HG02763 (cell line): ENCODE measurements around the gene HSPA1L.

ENCODE experiments used
- ATAC-seq: cut with Tn5 transposase; IDR thresholded peaks from one replicate; pipeline ENCODE4 v1.9.1; 2021; ENCODE audit warnings: mild to moderate bottlenecking, moderate library complexity; ENCODE audit not compliant: unreplicated experiment

Gene HSPA1L

GRCh38 chr6:31784098-31784925 is 30.8 kb downstream of the HSPA1L start:
- no peak for ATAC-seq

GRCh38 chr6:31782126-31782855 is 32.8 kb downstream of the HSPA1L start:
- ATAC-seq, result no peak

GRCh38 chr6:31781244-31782125 is 33.6 kb downstream of the HSPA1L start:
- ATAC-seq, result no peak

DNA sequence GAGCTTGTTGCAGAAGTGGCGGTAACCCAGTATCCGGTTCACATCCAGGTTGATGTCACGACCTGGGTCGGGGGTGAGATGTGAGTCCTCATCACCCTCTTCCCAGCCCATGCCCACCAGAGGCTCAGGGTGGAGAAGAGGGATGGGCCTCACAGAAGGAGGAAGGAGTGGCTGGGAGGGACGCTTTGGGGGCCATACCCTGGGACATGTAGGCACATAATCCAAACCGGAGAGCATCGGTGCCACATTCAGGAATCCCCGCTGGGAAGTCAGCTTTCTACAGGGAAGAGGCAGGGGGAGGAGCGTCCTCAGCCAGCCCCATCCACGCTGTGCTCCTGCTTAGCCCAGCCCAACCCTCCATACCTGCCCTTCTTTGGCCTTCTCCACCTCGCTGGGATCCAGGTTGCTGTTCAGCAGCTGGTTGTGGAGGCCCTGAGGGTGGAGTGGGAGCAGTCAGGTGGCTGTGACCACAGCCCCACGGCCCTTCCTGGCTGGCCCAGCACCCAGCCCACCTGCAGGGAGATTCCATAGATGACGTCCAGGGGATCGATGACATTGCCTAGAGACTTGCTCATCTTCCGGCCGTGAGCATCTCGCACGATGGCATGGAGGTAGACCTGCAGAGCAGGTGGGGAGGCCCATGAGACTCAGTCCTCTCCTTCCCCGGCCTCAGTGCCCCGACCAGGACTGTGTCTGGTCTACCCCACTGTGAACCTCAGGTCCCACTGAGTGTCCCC is 34.4 kb downstream of the HSPA1L start:
- no peak for ATAC-seq

DNA sequence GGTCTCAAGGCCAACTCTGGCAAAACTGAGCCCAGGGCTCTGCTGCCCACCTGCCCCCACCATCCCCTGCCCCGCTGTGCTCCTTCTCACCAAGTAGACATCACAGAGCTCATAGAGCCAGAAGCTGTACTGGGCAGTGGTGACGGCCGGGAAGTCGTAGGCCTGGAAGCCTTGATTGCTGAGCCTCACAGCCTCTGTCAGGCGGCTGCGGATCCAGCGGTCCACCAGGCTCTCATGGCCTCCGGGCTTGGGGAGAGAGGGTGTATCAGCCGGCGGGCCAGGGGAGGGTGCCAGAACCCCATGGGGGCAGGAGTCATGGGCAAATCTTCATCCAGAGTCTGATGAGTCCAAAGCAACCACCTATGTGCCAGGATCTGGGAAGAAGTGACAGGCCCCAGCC is 35.2 kb downstream of the HSPA1L start:
- ATAC-seq, result no peak

DNA sequence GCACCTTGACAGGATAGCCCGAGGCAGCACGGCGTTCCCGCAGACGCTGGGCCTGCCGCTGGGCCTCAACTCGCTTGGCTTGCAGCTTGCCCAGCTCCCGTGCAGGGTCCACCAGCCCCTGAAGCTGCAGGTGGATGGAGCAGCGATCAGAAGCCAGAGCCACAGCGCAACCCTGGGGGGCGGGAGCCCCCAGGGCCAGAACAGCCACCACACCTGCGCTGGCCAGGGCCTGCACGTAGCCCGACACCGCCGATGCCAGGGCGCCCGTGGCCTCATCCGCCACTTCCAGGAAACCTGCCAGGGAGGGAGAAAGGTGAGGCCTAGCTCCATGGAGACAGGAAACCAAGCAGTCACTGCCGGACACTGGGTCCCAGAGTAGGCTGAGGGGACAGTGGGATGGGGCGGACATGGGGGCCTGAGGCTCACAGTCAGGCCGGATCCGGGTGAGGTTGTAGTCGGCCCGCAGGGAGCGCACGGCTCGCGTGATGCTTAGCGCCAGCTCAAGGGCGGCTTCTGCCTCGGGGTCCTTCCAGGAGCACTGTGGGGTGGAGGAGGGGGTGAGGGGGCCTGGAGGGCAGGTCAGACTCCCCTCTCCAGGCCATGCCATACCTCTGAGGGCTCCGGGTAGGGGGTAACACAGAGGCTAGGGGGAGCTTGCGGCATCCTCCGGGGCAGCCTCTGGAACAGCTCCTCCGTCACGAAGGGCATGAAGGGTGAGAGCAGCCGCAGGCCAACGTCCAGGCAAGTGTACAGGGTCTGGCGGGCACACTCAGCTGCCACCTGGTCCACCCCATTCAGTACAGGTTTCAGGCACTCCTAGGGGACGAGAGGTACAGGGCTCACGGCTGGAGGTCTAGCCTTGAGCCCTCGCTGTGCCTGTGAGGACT is 35.8 kb downstream of the HSPA1L start:
- no peak for ATAC-seq

DNA sequence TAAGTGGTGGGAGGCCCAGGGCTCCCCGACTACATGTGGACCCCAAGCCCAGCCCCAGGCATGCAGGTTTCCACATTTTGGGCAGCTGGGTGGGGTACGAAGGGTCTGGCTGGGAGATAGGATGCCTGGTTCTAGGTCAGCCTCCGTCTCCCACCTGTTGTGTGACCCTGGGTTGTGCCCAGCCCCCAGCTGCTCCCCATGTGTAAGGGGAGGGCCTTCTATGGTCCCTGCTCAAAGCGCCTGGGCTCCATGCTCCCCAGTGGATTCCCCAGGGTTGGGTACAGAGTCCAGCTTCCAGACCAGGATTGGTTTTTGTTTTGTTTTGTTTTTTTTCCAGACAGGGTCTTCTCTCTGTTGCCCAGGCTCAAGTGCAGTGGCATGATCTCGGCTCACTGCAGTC is 36.9 kb downstream of the HSPA1L start:
- no peak for ATAC-seq

DNA sequence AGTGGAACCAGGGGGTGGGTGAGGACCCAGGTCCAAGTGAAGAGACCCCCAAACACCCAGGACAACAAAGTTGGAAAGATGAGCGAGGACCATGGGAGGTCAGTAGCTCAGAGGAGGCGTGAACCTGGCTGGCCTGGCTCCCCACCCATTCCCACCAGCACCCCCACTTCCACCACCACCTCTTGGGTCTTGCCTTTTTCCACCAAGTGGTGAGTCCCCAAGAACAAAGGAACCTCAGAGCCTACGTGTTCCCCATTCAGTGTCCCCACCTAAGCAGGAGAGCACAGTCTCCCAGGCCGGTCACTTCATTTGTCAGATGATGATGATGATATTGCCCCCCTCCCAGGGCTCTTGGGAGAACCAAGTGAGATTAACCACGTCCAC is 37.4 kb downstream of the HSPA1L start:
- ATAC-seq, result no peak

GRCh38 chr6:31776989-31777666 is 38.0 kb downstream of the HSPA1L start, which contains the start of gene VWA7:
Gene VWA7 (minus strand): TSS chr6:31777328. CDS start chr6:31776779, 549 bp downstream.
- peak; percentile 66 for ATAC-seq

DNA sequence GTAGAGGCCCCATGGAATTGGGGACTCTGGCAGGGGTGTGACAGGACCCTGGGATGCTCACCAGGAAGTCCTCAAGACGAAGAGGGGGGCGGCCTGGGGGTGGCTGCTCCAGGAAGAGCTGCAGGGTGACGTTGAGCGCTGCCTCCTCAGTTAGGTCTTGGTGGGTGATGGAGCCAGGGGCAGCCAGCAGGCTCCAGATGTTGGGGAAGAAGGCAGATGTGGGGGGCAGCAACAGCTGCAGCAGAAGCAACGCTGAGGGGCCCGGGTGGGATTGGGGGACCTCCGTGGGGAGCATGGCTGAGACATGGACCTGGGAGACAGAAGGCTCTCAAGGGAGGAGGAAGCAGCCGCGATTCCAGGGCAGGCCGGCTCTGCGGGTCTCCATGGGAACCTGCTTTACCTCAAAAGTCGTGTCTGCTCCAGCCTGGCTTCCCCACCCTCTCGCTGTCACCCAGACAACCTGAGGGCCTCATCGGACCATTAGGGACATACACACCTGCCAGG is 38.5 kb downstream of the HSPA1L start:
- no peak for ATAC-seq

GRCh38 chr6:31775633-31776484 is 39.2 kb downstream of the HSPA1L start:
- no peak for ATAC-seq

DNA sequence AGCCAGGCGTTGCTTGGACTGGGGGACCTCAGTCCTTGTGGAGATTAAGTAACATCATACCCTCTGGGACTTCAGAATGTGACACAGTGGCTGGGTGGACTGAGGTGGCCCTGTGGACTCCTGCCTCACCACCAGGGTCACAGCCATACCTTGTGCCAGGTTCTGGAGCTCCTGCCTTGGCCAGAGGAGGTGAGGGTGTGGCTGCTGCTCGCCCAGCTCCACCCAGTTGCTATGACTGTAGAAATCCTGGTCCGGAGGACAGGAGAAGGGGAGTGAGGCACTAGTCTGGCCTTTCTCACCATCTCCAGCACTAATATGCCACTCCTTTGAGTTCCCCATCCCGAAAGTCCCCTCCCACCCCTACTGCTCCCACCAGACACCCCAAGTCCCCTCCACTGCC is 39.9 kb downstream of the HSPA1L start:
- no peak for ATAC-seq

DNA sequence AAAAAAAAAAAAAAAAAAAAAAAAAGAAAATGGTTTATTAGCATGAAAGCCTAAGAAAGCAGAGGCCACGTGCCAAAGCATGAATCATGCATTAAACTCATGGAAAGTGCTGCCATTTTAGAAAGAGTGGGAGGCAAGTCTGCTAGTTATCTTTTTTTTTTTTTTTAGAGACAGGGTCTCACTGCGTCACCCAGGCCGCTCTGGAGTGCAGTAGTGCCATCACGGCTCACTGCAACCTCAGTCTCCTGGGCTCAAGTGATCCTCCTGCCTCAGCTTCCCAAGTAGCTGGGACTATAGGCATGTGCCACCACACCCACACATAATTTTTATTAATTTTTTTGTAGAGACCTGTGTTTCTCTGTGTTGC is 43.1 kb downstream of the HSPA1L start:
- no peak for ATAC-seq

DNA sequence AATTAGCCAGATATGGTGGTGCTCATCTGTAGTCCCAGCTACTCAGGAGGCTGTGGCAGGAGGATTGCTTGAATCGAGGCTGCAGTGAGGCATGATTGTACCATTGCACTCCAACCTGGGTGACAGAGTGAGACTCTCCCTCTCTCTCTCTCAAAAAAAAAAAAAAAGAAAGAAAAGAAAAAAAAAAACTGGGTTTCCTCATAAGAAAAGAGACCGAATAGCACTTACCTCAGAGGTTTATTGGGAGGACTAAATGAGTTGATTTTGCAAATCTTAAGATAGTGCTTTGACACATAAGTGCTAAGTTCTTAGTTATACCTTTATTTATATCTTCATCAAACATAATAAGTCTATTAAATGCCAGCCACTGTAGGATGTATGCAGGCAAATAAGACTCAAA is 44.2 kb downstream of the HSPA1L start:
- no peak for ATAC-seq

GRCh38 chr6:31769684-31770371 is 45.3 kb downstream of the HSPA1L start:
- peak; percentile 53 for ATAC-seq

DNA sequence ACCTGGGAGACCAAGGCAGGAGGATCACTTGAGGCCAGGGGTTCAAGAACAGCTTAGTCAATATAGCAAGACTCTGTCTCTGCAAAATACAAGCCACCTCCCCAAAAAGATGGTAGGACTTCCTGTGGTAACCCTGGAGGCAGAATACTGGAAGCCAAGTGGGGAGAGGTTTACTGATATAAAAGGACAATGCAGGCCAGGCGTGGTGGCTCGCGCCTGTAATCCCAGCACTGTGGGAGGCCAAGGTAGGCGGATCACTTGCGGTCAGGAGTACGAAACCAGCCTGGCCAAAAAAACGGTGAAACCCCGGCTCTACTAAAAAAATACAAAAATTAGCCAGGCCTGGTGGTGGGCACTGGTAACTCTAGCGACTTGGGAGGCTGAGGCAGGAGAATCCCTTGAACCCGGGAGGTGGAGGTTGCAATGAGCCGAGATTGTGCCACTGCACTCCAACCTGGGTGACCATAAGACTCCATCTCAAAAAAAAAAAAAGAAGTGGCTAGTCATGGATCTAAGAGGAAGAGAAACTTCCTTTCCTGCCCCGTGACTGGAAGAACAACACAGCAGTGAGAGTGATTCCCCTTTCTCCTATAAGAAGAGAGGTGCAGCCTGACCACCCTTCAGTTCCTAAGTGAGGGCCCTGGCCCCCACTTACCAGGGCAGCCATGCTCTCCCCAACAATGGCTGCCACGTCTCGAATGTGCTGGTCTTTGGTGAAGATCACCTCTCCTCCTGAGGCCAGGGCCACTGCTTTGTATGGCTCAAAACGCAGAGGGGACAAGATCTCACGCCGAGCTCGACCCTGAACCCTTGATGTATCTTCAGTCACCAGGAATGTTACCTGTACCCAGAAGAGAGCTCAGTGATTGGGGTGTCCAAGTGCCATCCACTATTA is 46.5 kb downstream of the HSPA1L start:
- ATAC-seq, result no peak
